RWPE2 (cell line): ENCODE measurements around the gene MCM6.

Experiments
- ATAC-seq: fragments of 200-7000 bp; cut with Tn5 transposase; 3 replicates; pipeline ENCODE4 v1.9.1; 2021; ENCODE audit warnings: low read depth
- DNase-seq: peaks from one replicate; pipeline ENCODE4 v3.0.0-alpha.2; 2020; ENCODE audit warnings: low spot score
- H3K27ac ChIP-seq: fragments of 450-650 bp; 2 replicates; pipeline ENCODE4 v1.5.1; 2017; ENCODE audit warnings: mild to moderate bottlenecking; ENCODE audit not compliant: poor library complexity, severe bottlenecking
- H3K27me3 ChIP-seq: fragments of 250-450 bp; sonication (Bioruptor Pico); 2 replicates; pipeline ENCODE4 v1.5.1; 2021; ENCODE audit warnings: mild to moderate bottlenecking, moderate library complexity; ENCODE audit not compliant: insufficient read depth, poor library complexity, severe bottlenecking
- H3K36me3 ChIP-seq: fragments of 250-450 bp; sonication (Bioruptor Pico); 2 replicates; pipeline ENCODE4 v1.5.1; 2020; ENCODE audit warnings: low read depth, mild to moderate bottlenecking, moderate library complexity
- H3K4me1 ChIP-seq: fragments of 250-450 bp; sonication (Bioruptor Pico); 2 replicates; pipeline ENCODE4 v1.5.1; 2021; ENCODE audit warnings: mild to moderate bottlenecking, moderate library complexity; ENCODE audit not compliant: insufficient read depth, poor library complexity, severe bottlenecking
- H3K4me3 ChIP-seq: fragments of 250-450 bp; sonication (Bioruptor Pico); 2 replicates; pipeline ENCODE4 v1.5.1; 2021; ENCODE audit warnings: mild to moderate bottlenecking, moderate library complexity; ENCODE audit not compliant: severe bottlenecking
- H3K9me3 ChIP-seq: fragments of 250-450 bp; sonication (Bioruptor Pico); 2 replicates; pipeline ENCODE4 v1.5.1; 2021; ENCODE audit warnings: mild to moderate bottlenecking, moderate library complexity; ENCODE audit not compliant: severe bottlenecking
- TF ChIP-seq, protein P1 (sequence below): fragments of 450-650 bp; IDR thresholded peaks from one replicate; pipeline ENCODE4 v1.5.1; 2017; ENCODE audit warnings: mild to moderate bottlenecking, moderate library complexity; ENCODE audit not compliant: poor library complexity, severe bottlenecking

The MCM6 gene

DNA sequence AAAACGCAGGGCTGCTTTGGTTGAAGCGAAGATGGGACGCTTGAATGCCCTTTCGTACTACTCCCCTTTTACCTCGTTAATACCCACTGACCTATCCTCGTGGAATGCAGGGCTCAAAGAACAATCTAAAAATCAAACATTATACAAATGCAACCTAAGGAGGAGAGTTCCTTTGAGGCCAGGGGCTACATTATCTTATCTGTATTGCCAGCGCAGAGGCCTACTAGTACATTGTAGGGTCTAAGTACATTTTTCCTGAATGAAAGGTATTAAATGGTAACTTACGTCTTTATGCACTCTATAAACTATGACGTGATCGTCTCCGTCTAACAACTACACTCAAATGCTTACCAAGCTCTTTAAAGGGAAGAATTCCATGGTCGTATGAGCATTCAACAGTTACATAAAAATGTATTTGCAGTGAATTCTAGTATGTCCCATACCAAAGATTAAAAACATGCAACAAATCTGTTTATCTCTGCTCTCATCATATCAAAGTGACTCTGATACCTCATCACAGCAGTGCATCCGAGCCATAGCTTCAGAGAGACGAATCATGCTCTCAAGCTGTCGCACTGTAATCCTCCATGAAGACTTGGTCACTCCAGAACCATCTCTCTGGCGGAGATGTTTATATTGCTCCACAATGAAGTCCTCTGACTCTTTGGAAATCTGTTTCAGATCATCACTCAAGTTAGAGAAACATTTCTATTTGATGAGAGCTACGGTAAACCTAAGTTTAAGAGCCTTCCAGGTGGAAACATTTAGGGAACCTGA, 25.2 kb downstream of the MCM6 start:
- no peak overlapping the region for H3K27ac ChIP-seq
- TF ChIP-seq, protein P1, sequence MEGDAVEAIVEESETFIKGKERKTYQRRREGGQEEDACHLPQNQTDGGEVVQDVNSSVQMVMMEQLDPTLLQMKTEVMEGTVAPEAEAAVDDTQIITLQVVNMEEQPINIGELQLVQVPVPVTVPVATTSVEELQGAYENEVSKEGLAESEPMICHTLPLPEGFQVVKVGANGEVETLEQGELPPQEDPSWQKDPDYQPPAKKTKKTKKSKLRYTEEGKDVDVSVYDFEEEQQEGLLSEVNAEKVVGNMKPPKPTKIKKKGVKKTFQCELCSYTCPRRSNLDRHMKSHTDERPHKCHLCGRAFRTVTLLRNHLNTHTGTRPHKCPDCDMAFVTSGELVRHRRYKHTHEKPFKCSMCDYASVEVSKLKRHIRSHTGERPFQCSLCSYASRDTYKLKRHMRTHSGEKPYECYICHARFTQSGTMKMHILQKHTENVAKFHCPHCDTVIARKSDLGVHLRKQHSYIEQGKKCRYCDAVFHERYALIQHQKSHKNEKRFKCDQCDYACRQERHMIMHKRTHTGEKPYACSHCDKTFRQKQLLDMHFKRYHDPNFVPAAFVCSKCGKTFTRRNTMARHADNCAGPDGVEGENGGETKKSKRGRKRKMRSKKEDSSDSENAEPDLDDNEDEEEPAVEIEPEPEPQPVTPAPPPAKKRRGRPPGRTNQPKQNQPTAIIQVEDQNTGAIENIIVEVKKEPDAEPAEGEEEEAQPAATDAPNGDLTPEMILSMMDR: no peak
- H3K27me3 ChIP-seq: no peaks in the 10 kb centered on the region
- H3K4me3 ChIP-seq: no peak overlapping the region
- H3K4me1 ChIP-seq: no peaks in the 10 kb centered on the region
- DNase-seq (no peak), ATAC-seq (no peak)
- H3K9me3 ChIP-seq: no peaks in the 10 kb centered on the region
- H3K36me3 ChIP-seq: peaks cover 93% of the 10 kb centered on the region

DNA sequence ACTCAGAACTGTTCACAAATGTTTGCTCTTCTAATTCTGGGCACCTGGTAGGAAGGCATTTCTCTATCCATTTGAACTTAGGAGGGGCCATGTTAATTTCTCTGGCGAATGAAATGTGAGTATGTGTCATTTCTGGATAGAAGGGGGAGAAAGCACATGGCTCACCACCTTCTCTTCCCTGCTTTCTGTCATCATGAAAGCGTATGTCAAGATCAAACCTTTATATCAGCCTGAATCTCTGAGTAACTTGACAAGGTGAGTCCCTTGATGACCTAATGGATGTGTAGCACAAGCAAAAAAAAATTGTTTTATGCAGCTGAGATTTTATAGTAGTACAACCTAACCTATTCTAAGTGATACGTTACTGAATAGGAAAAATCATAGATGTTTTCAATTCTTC, 27.2 kb downstream of the MCM6 start:
- H3K36me3 ChIP-seq: peaks cover 98% of the 10 kb centered on the region
- no peak for ATAC-seq
- TF ChIP-seq, protein P1: no peak

DNA sequence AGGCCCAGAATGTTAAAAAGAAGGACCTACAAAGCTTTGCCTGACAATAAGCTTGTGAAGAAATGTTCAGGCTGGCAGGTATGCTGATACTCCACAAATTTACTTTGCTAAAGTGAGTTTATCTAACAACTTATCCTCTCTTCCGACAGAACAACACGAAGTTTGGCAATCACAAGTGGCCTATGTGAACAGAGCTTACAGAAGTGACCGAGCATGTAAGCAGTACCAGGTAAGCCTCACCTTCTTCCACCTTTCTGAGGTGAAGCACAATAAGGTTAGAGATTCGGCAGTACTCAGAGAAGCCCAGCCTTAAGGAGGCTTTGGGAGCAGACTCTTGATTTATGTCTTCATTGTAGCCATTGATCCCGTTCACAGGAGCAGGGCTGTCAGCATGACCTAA, 30.2 kb downstream of the MCM6 start:
- TF ChIP-seq, protein P1: no peak
- no peak overlapping the region for H3K27ac ChIP-seq
- no peak for ATAC-seq
- no peaks in the 10 kb centered on the region for H3K4me1 ChIP-seq
- no peaks in the 10 kb centered on the region for H3K27me3 ChIP-seq
- peaks cover 95% of the 10 kb centered on the region for H3K36me3 ChIP-seq
- H3K4me3 ChIP-seq: no peak overlapping the region
- no peak for DNase-seq
- no peaks in the 10 kb centered on the region for H3K9me3 ChIP-seq

More for the DNA sequence above, 27.2 kb downstream of the MCM6 start:
- Histone ChIP-seq H3K27ac (no peak overlapping the region), H3K4me1 (no peaks in the 10 kb centered on the region), H3K4me3 (no peak overlapping the region), H3K27me3 (no peaks in the 10 kb centered on the region), H3K9me3 (no peaks in the 10 kb centered on the region)
- no peak for DNase-seq

DNA sequence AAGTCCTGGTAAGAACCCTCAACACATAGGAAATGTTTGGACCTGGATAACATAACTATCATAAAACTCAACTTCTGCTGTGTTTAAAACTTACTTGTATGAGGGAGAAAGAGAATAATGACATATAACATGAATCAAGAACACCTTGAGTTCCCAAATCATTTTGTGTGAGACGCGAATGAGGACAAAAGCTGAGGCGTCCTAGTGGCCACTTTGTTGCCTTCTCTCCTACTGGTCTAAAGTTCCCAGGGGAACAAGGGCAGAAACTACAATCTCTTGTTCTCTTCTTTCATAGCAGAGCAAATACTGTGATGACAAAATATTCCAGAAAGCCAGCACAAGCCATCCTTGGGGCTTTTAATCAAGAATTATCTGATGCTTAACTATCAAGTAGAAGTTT, 31.0 kb downstream of the MCM6 start:
- no peaks in the 10 kb centered on the region for H3K27me3 ChIP-seq
- H3K36me3 ChIP-seq: peaks cover 95% of the 10 kb centered on the region
- no peak overlapping the region for H3K4me3 ChIP-seq
- TF ChIP-seq, protein P1: no peak
- DNase-seq: no peak
- no peak overlapping the region for H3K27ac ChIP-seq
- no peaks in the 10 kb centered on the region for H3K4me1 ChIP-seq
- ATAC-seq: no peak
- no peaks in the 10 kb centered on the region for H3K9me3 ChIP-seq

DNA sequence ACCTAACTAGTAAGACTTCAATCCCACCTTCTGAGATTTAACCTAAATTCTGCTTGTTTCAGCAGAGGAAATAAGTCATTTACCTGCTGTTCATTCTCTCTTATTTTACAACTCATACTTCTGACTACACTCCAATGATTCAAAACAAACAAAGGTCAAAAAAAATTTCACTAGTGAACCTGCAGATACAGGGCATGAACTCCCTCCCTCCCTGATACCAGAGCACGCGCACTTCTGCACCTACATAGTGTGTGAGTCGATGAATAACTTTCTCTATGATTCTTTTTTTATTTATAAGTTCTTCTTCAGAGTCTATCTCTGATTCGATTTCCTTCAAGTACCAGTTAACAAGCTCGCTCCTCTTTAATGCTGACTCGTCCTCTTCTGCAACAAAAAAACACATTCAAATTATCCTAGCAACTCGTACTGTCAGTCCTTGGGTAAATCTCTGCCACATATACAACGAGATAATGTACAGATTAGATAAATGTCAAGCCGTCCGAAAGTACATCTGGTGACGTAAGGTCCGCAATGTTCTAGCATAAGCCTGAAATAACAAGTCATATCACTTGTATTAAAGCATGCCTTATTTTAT, 31.8 kb downstream of the MCM6 start:
- Histone ChIP-seq H3K4me3 (no peak overlapping the region), H3K4me1 (no peaks in the 10 kb centered on the region), H3K27me3 (no peaks in the 10 kb centered on the region), H3K27ac (no peak overlapping the region), H3K9me3 (no peaks in the 10 kb centered on the region), H3K36me3 (peaks cover 92% of the 10 kb centered on the region)
- ATAC-seq: no peak
- DNase-seq: no peak
- TF ChIP-seq, protein P1: no peak
